Left ventricle myocardium inferior (tissue), 1 donor: ENCODE results near the gene PPARD. TPM values are rescaled to one million over a fixed set of nuclear protein-coding genes. Genes with fewer than 3 reads are reported as not detected.
A peak's percentile ranks its signal among the peaks of the same experiment; 100 is the strongest.

Experiments
- DNase-seq: peaks from one replicate; pipeline ENCODE4 v3.0.0-alpha.2; 2020
- H3K27ac ChIP-seq: fragments of 200-600 bp; replicated peaks from 2 replicates; pipeline ENCODE4 v1.8.0; 2021
- H3K27me3 ChIP-seq: fragments of 200-600 bp; 2 replicates; pipeline ENCODE4 v1.8.0; 2021; ENCODE audit warnings: low read depth
- H3K36me3 ChIP-seq: fragments of 200-600 bp; 2 replicates; pipeline ENCODE4 v1.8.0; 2021
- H3K4me1 ChIP-seq: fragments of 200-600 bp; 2 replicates; pipeline ENCODE4 v1.8.0; 2021
- H3K4me3 ChIP-seq: fragments of 200-600 bp; 2 replicates; pipeline ENCODE4 v1.8.0; 2021; ENCODE audit warnings: mild to moderate bottlenecking, moderate library complexity
- H3K9me3 ChIP-seq: fragments of 200-600 bp; replicated peaks from 2 replicates; pipeline ENCODE4 v1.8.0; 2021
- intact Hi-C: fragments of 100-400 bp; cut with micrococcal nuclease; formaldehyde crosslinking; loops from one replicate; pipeline ENCODE4 v1.11.0; 2022
- total RNA-seq: library from RNA; stranded (reverse); fragmentation: NEBNext Ultra II Directional; extraction: Animal tissue kit (Norgen Biotek cat#: 25700); gene quantifications from one replicate; pipeline ENCODE4 v1.2.1, GENCODE V29; 2021
- TF ChIP-seq, protein P1 (sequence below): fragments of 200-600 bp; IDR thresholded peaks from 2 replicates; pipeline ENCODE4 v1.8.0; 2021; ENCODE audit warnings: antibody characterized with exemption, mild to moderate bottlenecking, borderline replicate concordance
- donor health status: DM: no; HTN: yes; CAD: no; lungs with severe emphysema.

PPARD gene
- total RNA-seq, 1 donor from 2014 or later, result 14.9 TPM

DNA sequence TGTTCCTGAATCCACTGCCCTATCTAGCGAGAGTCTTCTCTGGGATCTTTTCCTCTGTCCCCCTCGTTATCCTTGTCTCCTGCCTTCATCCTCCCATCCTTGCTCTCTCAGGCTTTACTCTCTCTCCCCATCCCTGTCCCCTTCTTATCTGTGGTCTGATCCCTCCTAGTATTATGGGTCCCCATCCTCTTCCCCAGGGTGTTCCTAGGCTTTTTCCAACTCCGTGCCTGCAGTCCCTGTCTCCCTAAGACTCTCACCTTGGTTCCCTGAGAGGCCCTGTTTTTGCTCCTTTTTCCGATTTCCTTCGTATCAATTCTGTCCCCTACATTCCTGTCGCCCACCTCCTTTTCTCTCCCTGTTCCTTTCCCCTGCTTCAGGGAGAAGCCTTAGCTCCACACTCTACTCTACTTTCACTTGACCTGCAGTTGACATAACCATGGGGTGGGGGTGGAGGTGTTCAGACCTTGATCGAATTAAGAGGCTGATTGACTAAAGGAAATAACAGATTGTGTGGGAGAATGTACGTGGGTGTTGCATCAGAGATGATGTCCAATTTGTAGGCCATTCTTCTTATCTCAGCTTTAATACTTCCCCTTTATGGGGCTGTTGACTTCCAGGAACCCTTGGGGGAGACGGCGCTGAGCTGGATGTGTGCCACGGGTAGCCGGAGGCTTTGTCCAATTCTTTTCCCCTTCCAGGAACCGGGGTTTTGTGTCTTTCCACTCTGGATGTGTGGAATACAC is 905 bp downstream of the PPARD start:
- TF ChIP-seq, protein P1, sequence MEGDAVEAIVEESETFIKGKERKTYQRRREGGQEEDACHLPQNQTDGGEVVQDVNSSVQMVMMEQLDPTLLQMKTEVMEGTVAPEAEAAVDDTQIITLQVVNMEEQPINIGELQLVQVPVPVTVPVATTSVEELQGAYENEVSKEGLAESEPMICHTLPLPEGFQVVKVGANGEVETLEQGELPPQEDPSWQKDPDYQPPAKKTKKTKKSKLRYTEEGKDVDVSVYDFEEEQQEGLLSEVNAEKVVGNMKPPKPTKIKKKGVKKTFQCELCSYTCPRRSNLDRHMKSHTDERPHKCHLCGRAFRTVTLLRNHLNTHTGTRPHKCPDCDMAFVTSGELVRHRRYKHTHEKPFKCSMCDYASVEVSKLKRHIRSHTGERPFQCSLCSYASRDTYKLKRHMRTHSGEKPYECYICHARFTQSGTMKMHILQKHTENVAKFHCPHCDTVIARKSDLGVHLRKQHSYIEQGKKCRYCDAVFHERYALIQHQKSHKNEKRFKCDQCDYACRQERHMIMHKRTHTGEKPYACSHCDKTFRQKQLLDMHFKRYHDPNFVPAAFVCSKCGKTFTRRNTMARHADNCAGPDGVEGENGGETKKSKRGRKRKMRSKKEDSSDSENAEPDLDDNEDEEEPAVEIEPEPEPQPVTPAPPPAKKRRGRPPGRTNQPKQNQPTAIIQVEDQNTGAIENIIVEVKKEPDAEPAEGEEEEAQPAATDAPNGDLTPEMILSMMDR, result no peak
- Histone ChIP-seq H3K4me1 (peaks cover 30% of the 10 kb centered on the region), H3K27me3 (peaks cover 8% of the 10 kb centered on the region), H3K4me3 (peak overlapping the region; percentile 91), H3K27ac (peak overlapping the region; percentile 87), H3K36me3 (peaks cover 11% of the 10 kb centered on the region), H3K9me3 (no peaks in the 10 kb centered on the region)
- peak; percentile 36 for DNase-seq
- intact Hi-C loops, result loop anchor here (5.0 kb wide), 1 partner anchor 104 kb away; no protein-coding TSS in a partner anchor

DNA sequence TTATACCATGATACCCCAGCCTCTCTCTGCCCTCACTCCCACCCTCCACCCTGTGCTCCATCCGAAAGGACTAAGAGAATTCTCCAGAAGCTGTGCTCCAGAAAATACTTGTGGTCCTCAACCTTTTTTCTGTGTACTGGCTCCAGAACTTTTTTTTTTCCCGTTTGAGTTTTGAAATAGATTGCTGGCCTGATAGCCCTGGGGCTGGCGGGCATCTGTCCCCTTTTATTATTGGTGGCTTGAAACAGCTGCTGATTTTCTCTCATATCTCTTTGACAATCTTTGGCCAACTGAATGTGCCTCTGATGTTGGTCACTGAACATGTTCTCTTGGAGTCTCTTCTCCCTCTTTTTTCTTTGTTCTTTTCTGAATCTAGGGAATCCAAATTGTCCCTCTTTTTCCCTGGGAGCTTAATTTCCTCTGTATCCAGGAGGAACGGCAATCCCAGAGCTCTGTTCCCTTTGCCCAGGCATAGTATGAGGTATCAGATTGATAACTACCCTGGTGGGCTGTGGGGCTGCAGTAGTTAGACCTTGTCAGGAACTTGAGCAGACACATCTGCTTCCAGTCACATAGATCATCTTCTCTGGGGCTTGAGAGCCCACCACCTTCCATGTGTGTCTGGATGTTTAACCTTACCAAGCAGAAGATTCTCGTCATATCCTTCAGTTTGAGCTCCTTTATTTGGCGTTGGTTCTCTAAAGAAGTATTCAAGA is 1.6 kb downstream of the PPARD start:
- H3K27ac ChIP-seq, result peak overlapping the region; percentile 87
- peak overlapping the region; percentile 91 for H3K4me3 ChIP-seq
- peaks cover 4% of the 10 kb centered on the region for H3K27me3 ChIP-seq
- intact Hi-C loops, result loop anchor here (5.0 kb wide), 1 partner anchor 103 kb away; no protein-coding TSS in a partner anchor
- DNase-seq, result no peak
- peaks cover 30% of the 10 kb centered on the region for H3K4me1 ChIP-seq
- H3K9me3 ChIP-seq, result no peaks in the 10 kb centered on the region
- peaks cover 19% of the 10 kb centered on the region for H3K36me3 ChIP-seq
- TF ChIP-seq, protein P1, result no peak

DNA sequence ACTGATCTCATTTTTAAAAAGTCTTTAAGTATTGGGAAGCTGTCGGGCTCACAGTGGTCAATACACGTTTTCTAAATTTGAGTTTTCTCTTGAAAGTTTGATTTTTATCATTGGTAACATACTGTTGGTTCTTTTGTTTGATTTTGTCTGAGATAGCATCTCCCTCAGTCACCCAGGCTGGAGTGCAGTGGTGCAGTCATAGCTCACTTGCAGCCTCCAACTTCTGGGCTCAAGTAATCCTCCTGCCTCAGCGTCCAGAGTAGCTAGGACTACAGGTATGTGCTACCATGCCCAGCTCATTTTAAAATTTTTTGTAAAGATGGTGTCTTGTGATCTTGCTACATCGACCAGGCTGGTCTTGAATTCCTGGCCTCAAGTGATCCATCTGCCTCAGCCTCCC is 9.1 kb downstream of the PPARD start:
- Histone ChIP-seq H3K4me3 (no peak overlapping the region), H3K27ac (no peak overlapping the region), H3K36me3 (peaks cover 64% of the 10 kb centered on the region), H3K9me3 (no peaks in the 10 kb centered on the region), H3K4me1 (no peaks in the 10 kb centered on the region), H3K27me3 (no peaks in the 10 kb centered on the region)
- DNase-seq, result no peak
- TF ChIP-seq, protein P1, result no peak
- intact Hi-C loops, result no loop called here

DNA sequence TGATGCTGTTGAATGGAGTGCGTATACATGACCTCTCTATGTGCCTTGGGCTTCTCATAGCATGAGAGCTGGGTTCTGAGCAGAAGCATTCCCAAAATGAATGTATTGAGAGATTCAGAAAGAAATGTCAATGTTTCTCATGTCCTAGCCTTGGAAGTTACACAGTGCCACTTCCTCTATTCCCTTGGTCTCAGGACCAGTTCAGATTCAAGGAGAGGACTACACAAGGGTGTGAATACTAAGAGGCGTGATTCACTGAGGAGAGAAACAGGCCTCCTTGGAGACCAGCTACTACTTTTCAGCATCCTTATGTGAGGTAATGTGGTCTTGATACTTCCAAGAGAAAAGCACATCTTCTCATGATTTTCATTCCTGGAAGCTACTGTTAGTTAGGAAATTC is 10.4 kb downstream of the PPARD start:
- H3K36me3 ChIP-seq, result peaks cover 58% of the 10 kb centered on the region
- peaks cover 7% of the 10 kb centered on the region for H3K4me1 ChIP-seq
- no peaks in the 10 kb centered on the region for H3K9me3 ChIP-seq
- no peak overlapping the region for H3K27ac ChIP-seq
- no peak for DNase-seq
- TF ChIP-seq, protein P1, result no peak
- intact Hi-C loops, result no loop called here
- H3K27me3 ChIP-seq, result no peaks in the 10 kb centered on the region
- H3K4me3 ChIP-seq, result no peak overlapping the region

DNA sequence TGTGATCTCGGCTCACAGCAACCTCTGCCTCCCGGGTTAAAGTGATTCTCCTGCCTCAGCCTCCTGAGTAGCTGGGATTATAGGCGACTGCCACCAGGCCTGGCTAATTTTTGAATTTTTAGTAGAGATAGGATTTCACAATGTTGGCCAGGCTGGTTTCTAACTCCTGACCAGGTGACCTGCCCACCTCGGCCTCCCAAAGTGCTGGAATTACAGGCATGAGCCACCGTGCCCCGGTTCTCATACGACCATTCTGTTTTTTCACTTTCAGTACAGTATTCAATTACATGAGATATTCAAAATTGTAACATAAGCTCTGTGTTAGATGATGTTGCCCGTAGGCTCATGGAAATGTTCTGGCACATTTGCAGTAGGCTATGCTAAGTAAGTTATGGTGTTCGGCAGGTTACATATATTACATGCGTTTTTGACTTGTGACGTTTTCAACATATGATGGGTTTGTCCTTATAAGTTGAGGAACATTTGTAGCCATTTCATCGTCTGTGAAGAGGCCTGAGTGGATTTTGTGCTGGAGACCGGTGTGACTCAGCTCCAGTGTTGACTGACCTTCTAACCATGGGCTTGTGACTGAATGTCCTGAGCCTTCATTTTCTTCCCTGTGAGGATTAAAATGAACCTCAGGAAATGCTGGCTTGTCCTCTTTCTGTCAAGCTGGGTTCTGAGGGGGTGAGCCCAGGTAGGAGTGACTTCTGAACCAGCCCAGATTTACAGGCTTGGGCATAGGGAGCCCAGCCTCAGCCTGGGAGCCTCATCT is 12.2 kb downstream of the PPARD start:
- H3K36me3 ChIP-seq, result peaks cover 41% of the 10 kb centered on the region
- intact Hi-C loops, result no loop called here
- H3K4me3 ChIP-seq, result no peak overlapping the region
- TF ChIP-seq, protein P1, result no peak
- no peak for DNase-seq
- peaks cover 25% of the 10 kb centered on the region for H3K4me1 ChIP-seq
- H3K9me3 ChIP-seq, result no peaks in the 10 kb centered on the region
- no peak overlapping the region for H3K27ac ChIP-seq
- no peaks in the 10 kb centered on the region for H3K27me3 ChIP-seq
